ENCODE data around the gene ISY1.
"Not testable (repeated sequence)": the region's sequence is repeated elsewhere in the genome, so short reads cannot be mapped to it uniquely, and the experiment has no call there.

The ISY1 gene

GRCh38 chr3:129160891-129161859, at the start of gene ISY1:
TSS of gene ISY1 (minus strand) at chr3:129161063. CDS start at chr3:129160975, 88 bp downstream.
- Histone ChIP-seq H3K9ac (ENCODE audit: low read length) (peak within 1 kb of the TSS; percentile 96), H3K4me3 (ENCODE audit: low read depth, low read length) (peak within 1 kb of the TSS; percentile 91), H3K27ac (ENCODE audit: low read depth, low read length) (peak within 1 kb of the TSS; percentile 98), H3K4me1 (ENCODE audit: control insufficient read depth, insufficient read depth, low read length) (no peaks in the 10 kb centered on the region), H3K27me3 (ENCODE audit: control insufficient read depth, insufficient read depth, low read length) (no peaks in the 10 kb centered on the region), H3K36me3 (ENCODE audit: control insufficient read depth, insufficient read depth, low read length) (peaks cover 24% of the 10 kb centered on the region), H3K9me3 (ENCODE audit: control insufficient read depth, insufficient read depth, low read depth, low read length) (no peaks in the 10 kb centered on the region)

GRCh38 chr3:129207479-129207878, 46.6 kb upstream of the ISY1 start:
- Histone ChIP-seq H3K9me3 (ENCODE audit: control insufficient read depth, insufficient read depth, low read depth, low read length) (no peaks in the 10 kb centered on the region), H3K27me3 (ENCODE audit: control insufficient read depth, insufficient read depth, low read length) (no peaks in the 10 kb centered on the region), H3K4me3 (ENCODE audit: low read depth, low read length) (no peak overlapping the region), H3K27ac (ENCODE audit: low read depth, low read length) (no peak overlapping the region), H3K4me1 (ENCODE audit: control insufficient read depth, insufficient read depth, low read length) (peaks cover 4% of the 10 kb centered on the region; the same call in 1 of the 2 replicates), H3K36me3 (ENCODE audit: control insufficient read depth, insufficient read depth, low read length) (no peaks in the 10 kb centered on the region), H3K9ac (ENCODE audit: low read length) (no peak overlapping the region)

GRCh38 chr3:129205109-129205832, 44.4 kb upstream of the ISY1 start:
- Histone ChIP-seq H3K27ac (ENCODE audit: low read depth, low read length) (no peak overlapping the region), H3K36me3 (ENCODE audit: control insufficient read depth, insufficient read depth, low read length) (no peaks in the 10 kb centered on the region), H3K4me3 (ENCODE audit: low read depth, low read length) (no peak overlapping the region), H3K4me1 (ENCODE audit: control insufficient read depth, insufficient read depth, low read length) (no peaks in the 10 kb centered on the region), H3K27me3 (ENCODE audit: control insufficient read depth, insufficient read depth, low read length) (no peaks in the 10 kb centered on the region), H3K9ac (ENCODE audit: low read length) (no peak overlapping the region), H3K9me3 (ENCODE audit: control insufficient read depth, insufficient read depth, low read depth, low read length) (no peaks in the 10 kb centered on the region)

- H3K27me3 ChIP-seq (ENCODE audit: control insufficient read depth, insufficient read depth, low read length) = no peaks in the 10 kb centered on the region
- H3K4me1 ChIP-seq (ENCODE audit: control insufficient read depth, insufficient read depth, low read length) = no peaks in the 10 kb centered on the region
- H3K9me3 ChIP-seq (ENCODE audit: control insufficient read depth, insufficient read depth, low read depth, low read length) = no peaks in the 10 kb centered on the region
- H3K4me3 ChIP-seq (ENCODE audit: low read depth, low read length) = no peak overlapping the region
- no peaks in the 10 kb centered on the region for H3K36me3 ChIP-seq (ENCODE audit: control insufficient read depth, insufficient read depth, low read length)
- H3K9ac ChIP-seq (ENCODE audit: low read length) = no peak overlapping the region
- no peak overlapping the region for H3K27ac ChIP-seq (ENCODE audit: low read depth, low read length)
Observed at GRCh38 chr3:129204473-129204872, 43.6 kb upstream of the ISY1 start.

DNA sequence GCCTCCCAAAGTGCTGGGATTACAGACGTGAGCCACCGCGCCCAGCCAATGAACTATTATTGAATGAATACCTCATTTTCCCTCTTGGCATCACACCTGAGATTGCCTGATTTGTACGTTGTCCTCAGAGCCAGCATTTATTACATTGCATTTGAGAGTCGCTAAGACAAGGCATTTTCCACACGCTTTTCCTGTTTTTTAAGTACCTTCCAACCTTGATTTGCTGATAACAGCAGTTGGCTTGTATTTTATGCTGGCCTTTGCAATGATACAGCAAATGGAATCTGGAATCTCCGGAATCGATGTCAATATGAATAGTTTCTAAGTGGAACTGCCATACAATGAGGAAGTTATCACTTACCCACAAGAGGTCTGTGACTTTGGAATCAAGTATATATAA, 38.5 kb upstream of the ISY1 start:
- H3K9ac ChIP-seq (ENCODE audit: low read length) = no peak overlapping the region

DNA sequence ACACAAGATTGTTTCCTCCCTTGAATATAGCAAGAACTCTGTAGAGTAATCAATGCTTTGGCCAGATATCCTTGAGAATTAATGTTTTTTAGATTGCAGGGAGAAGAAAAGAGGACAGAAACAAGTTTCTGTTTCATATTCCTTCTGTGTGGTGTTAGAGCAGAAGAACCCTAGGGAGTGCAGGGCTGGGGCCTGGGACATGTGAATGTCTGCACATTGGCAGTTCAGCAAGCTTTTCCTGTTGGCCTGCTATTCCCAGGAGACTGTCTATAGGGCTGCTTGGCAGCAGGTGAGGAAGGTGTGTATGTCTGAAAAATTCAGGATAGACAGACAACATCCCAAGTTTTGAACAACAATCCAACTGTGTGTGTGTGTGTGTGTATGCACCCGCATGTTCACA, 36.5 kb upstream of the ISY1 start:
- no peak overlapping the region for H3K9ac ChIP-seq (ENCODE audit: low read length)
- H3K9me3 ChIP-seq (ENCODE audit: control insufficient read depth, insufficient read depth, low read depth, low read length) = no peaks in the 10 kb centered on the region
- no peaks in the 10 kb centered on the region for H3K36me3 ChIP-seq (ENCODE audit: control insufficient read depth, insufficient read depth, low read length)
- H3K27ac ChIP-seq (ENCODE audit: low read depth, low read length) = no peak overlapping the region
- H3K27me3 ChIP-seq (ENCODE audit: control insufficient read depth, insufficient read depth, low read length) = no peaks in the 10 kb centered on the region
- H3K4me1 ChIP-seq (ENCODE audit: control insufficient read depth, insufficient read depth, low read length) = peaks cover 5% of the 10 kb centered on the region; the same call in 1 of the 2 replicates
- H3K4me3 ChIP-seq (ENCODE audit: low read depth, low read length) = no peak overlapping the region

More for the DNA sequence above, 38.5 kb upstream of the ISY1 start:
- Histone ChIP-seq H3K9me3 (ENCODE audit: control insufficient read depth, insufficient read depth, low read depth, low read length) (no peaks in the 10 kb centered on the region), H3K36me3 (ENCODE audit: control insufficient read depth, insufficient read depth, low read length) (no peaks in the 10 kb centered on the region), H3K27me3 (ENCODE audit: control insufficient read depth, insufficient read depth, low read length) (no peaks in the 10 kb centered on the region), H3K4me3 (ENCODE audit: low read depth, low read length) (no peak overlapping the region), H3K27ac (ENCODE audit: low read depth, low read length) (no peak overlapping the region), H3K4me1 (ENCODE audit: control insufficient read depth, insufficient read depth, low read length) (peaks cover 5% of the 10 kb centered on the region; the same call in 1 of the 2 replicates)

DNA sequence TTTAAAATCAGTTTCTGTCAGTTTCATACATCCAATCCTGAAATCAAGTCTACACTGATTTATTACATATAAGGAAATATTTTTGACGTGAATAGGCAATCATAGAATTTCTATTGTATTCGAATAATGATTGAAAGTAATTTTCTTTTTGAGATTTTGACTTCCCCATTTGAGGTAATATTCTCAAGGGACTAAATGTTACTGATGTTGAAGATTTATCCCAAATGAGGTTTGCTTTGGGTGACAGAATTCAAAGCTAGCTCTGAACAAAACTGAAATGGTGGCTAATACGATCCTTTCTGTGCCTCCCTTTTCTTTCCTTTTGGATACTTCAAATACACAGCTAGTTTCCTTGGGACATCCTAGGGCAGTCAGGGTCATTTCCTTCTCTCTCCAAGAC, 35.7 kb upstream of the ISY1 start:
- no peak overlapping the region for H3K27ac ChIP-seq (ENCODE audit: low read depth, low read length)
- H3K36me3 ChIP-seq (ENCODE audit: control insufficient read depth, insufficient read depth, low read length) = no peaks in the 10 kb centered on the region
- H3K9ac ChIP-seq (ENCODE audit: low read length) = no peak overlapping the region
- peaks cover 5% of the 10 kb centered on the region; the same call in 1 of the 2 replicates for H3K4me1 ChIP-seq (ENCODE audit: control insufficient read depth, insufficient read depth, low read length)
- H3K4me3 ChIP-seq (ENCODE audit: low read depth, low read length) = no peak overlapping the region
- no peaks in the 10 kb centered on the region for H3K27me3 ChIP-seq (ENCODE audit: control insufficient read depth, insufficient read depth, low read length)
- H3K9me3 ChIP-seq (ENCODE audit: control insufficient read depth, insufficient read depth, low read depth, low read length) = no peaks in the 10 kb centered on the region

DNA sequence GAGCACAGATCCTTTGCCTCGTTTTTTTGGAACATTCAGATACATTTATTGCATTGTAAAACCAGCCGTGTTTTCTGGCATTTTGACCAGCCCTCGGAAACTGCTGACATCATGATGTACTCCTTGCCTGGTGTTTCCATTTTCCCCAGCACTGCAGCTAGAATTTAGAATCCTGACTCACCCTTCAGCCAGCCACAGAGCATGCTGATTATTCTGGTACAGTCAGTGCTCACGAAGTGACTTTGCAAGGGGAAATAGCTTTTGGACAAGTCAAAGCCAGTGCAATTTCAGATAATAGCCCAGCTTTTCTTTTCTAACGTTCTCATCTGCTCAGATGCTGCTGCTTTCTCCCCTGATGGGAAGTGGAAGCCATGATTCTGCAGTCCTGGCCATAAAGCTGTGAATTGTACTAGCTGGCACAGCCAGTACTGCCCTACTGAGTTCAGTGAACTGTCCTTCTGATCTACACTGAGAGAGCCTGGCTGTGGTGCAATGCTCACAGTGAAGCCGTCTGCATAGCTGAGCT, 34.9 kb upstream of the ISY1 start:
- Histone ChIP-seq H3K27ac (ENCODE audit: low read depth, low read length) (no peak overlapping the region), H3K4me1 (ENCODE audit: control insufficient read depth, insufficient read depth, low read length) (peaks cover 5% of the 10 kb centered on the region; the same call in 1 of the 2 replicates), H3K4me3 (ENCODE audit: low read depth, low read length) (no peak overlapping the region), H3K9me3 (ENCODE audit: control insufficient read depth, insufficient read depth, low read depth, low read length) (no peaks in the 10 kb centered on the region), H3K36me3 (ENCODE audit: control insufficient read depth, insufficient read depth, low read length) (no peaks in the 10 kb centered on the region), H3K27me3 (ENCODE audit: control insufficient read depth, insufficient read depth, low read length) (no peaks in the 10 kb centered on the region), H3K9ac (ENCODE audit: low read length) (no peak overlapping the region)

DNA sequence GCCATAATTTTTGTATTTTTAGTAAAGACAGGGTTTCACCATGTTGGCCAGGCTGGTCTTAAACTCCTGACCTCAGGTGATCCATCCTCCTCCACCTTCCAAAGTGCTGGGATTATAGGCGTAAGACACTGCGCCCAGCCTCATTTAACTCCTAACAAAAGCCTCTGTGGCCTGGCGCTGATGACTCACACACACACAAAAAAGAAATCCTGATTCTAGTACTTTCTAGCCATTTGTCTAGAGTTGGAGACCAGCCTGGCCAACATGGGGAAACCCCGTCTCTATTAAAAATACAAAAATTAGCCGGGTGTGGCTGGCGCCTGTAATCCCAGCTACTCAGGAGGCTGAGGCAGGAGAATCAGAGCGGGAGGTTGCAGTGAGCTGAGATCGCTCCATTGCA, 28.9 kb upstream of the ISY1 start:
- H3K27ac ChIP-seq (ENCODE audit: low read depth, low read length); H3K27me3 ChIP-seq (ENCODE audit: control insufficient read depth, insufficient read depth, low read length); H3K36me3 ChIP-seq (ENCODE audit: control insufficient read depth, insufficient read depth, low read length); H3K9me3 ChIP-seq (ENCODE audit: control insufficient read depth, insufficient read depth, low read depth, low read length); H3K4me3 ChIP-seq (ENCODE audit: low read depth, low read length); H3K9ac ChIP-seq (ENCODE audit: low read length); H3K4me1 ChIP-seq (ENCODE audit: control insufficient read depth, insufficient read depth, low read length): not testable (repeated sequence)

- Histone ChIP-seq H3K36me3 (ENCODE audit: control insufficient read depth, insufficient read depth, low read length) (peaks cover 2% of the 10 kb centered on the region; the same call in 1 of the 2 replicates), H3K4me1 (ENCODE audit: control insufficient read depth, insufficient read depth, low read length) (no peaks in the 10 kb centered on the region), H3K27ac (ENCODE audit: low read depth, low read length) (no peak overlapping the region), H3K27me3 (ENCODE audit: control insufficient read depth, insufficient read depth, low read length) (no peaks in the 10 kb centered on the region), H3K9ac (ENCODE audit: low read length) (no peak overlapping the region), H3K4me3 (ENCODE audit: low read depth, low read length) (no peak overlapping the region), H3K9me3 (ENCODE audit: control insufficient read depth, insufficient read depth, low read depth, low read length) (no peaks in the 10 kb centered on the region)
Observed at GRCh38 chr3:129187857-129188256, 27.0 kb upstream of the ISY1 start.

DNA sequence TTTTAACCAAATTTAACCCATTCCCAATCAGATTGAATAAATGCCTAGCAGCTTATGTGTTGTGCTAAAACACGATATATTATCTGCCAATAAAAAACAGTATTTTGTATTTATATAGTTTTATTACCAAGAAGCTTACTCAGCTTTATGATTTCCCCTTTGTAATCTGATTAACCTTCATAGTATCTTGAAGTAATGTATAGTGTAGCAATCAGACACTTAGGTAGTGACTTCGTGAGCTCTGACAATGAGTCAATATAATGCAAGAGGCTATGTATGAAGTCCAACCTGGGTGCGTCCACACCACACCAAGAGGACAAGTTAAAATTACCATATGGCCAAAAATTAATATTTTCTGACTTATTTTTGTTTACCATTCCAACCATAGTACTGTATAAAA, 24.9 kb upstream of the ISY1 start:
- Histone ChIP-seq H3K27ac (ENCODE audit: low read depth, low read length) (no peak overlapping the region), H3K9ac (ENCODE audit: low read length) (no peak overlapping the region), H3K27me3 (ENCODE audit: control insufficient read depth, insufficient read depth, low read length) (no peaks in the 10 kb centered on the region), H3K36me3 (ENCODE audit: control insufficient read depth, insufficient read depth, low read length) (peaks cover 9% of the 10 kb centered on the region), H3K4me3 (ENCODE audit: low read depth, low read length) (no peak overlapping the region), H3K4me1 (ENCODE audit: control insufficient read depth, insufficient read depth, low read length) (no peaks in the 10 kb centered on the region), H3K9me3 (ENCODE audit: control insufficient read depth, insufficient read depth, low read depth, low read length) (no peaks in the 10 kb centered on the region)
